C4-2B (cell line): Measurements from ENCODE around the gene ANKS1B.
A peak's percentile ranks its signal among the peaks of the same experiment; 100 is the strongest.
"Not testable (repeated sequence)": the region's sequence is repeated elsewhere in the genome, so short reads cannot be mapped to it uniquely, and the experiment has no call there.

Experiments
- H3K27ac ChIP-seq: fragments of 450-650 bp; 2 replicates; pipeline ENCODE4 v1.5.1; 2017
- CTCF ChIP-seq: fragments of 450-650 bp; conservative IDR thresholded peaks from 2 replicates; pipeline ENCODE4 v1.5.1; 2017; ENCODE audit warnings: mild to moderate bottlenecking
- ZFX ChIP-seq: fragments of 450-650 bp; IDR thresholded peaks from 2 replicates; pipeline ENCODE4 v1.6.1; 2017

The ANKS1B gene

GRCh38 chr12:99984271-99985128, at the start of gene ANKS1B:
Gene ANKS1B, minus strand, starts transcription at chr12:99984936. Its CDS starts 699 bp downstream, at chr12:99984237.
- H3K27ac ChIP-seq, result peak within 1 kb of the TSS; percentile 68
- TF ChIP-seq ZFX, result no peak

GRCh38 chr12:100031836-100032235, 47.1 kb upstream of the ANKS1B start:
- no peak overlapping the region for H3K27ac ChIP-seq
- no peak for TF ChIP-seq CTCF
- TF ChIP-seq ZFX, result no peak

GRCh38 chr12:100027671-100028070, 42.9 kb upstream of the ANKS1B start:
- TF ChIP-seq ZFX (no peak), CTCF (no peak)
- H3K27ac ChIP-seq, result no peak overlapping the region

GRCh38 chr12:100026241-100026640, 41.5 kb upstream of the ANKS1B start:
- no peak overlapping the region for H3K27ac ChIP-seq
- no peak for TF ChIP-seq CTCF
- TF ChIP-seq ZFX, result no peak

- no peak for TF ChIP-seq ZFX
- no peak for TF ChIP-seq CTCF
- no peak overlapping the region for H3K27ac ChIP-seq
Observed at GRCh38 chr12:100024974-100025555, 40.3 kb upstream of the ANKS1B start.

GRCh38 chr12:100020370-100020769, 35.6 kb upstream of the ANKS1B start:
- peak overlapping the region; percentile 38 for H3K27ac ChIP-seq
- no peak for TF ChIP-seq CTCF
- no peak for TF ChIP-seq ZFX

GRCh38 chr12:100017056-100017455, 32.3 kb upstream of the ANKS1B start:
- no peak overlapping the region; the same call in 1 of the 2 replicates for H3K27ac ChIP-seq
- TF ChIP-seq ZFX (no peak), CTCF (no peak)

GRCh38 chr12:100016304-100016703, 31.6 kb upstream of the ANKS1B start:
- H3K27ac ChIP-seq, result not testable (repeated sequence)

- H3K27ac ChIP-seq, result not testable (repeated sequence)
Observed at GRCh38 chr12:100005846-100006245, 21.1 kb upstream of the ANKS1B start.
